ENCODE data around the gene DPM1. TPM values are rescaled to one million over a fixed set of nuclear protein-coding genes. Genes with fewer than 3 reads are reported as not detected.

DPM1 gene
- total RNA-seq: 10 to 100 TPM in 3 of 4 donors, 1 to 10 TPM in 1; 3.2 to 42.9 (median 38.4) TPM

DNA sequence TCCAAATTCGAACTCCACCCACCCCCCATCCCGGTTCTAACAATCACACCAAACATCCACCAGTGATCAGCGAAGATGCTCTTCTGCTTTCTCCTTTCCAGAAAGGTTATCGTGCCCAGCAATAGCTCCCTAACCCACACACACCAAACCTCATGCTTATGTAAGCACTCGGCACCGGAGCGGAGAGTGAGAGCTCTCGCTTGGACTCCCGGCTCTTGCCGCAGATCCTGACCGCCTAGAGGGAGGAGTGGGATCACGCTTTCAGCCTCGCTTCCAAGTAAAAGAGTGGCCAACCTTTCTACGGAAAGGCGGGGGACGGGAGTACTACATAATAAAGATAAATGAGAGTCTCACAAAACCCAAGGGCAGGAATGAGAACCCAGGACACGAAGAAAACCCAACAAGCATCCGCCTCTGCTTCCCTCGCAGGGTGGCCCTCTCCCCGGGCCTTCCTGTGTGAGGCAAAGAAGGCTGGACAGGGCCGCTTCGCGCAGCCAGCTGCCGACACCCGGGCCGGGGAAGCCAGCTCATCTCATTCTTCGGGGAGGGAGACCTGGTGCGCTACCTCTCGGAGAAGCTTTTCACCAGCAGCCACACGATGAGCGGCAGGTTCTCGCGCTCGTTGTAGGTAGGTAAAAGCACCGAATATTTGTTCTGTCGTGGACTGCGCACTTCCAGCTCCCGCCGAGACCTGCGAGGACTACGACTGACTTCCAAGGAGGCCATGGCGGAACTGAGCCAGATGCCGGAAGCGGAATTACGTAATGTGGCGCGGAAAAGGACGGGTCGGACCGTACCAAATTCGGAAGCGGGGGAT is at the start of gene DPM1:
DPM1 (minus strand) TSS at position 735 of the 817 bp plus-strand sequence; CDS start at position 726, 9 bp downstream.
- in situ Hi-C loops (cut with MboI; ENCODE audit: low pct_ligation_motif_present in 1 of 4, low pct_unique_long_range_greater_than_20kb in 1 of 4, low sequenced_read_pairs in 3 of 4) (no loop called here), intact Hi-C loops (cut with DNase I; ENCODE audit: low total_unique reads) (no loop called here)
- DNase-seq: peak; percentile 90
- peak within 1 kb of the TSS; percentile 60 to 92 (median 82) for H3K4me3 ChIP-seq
- TF ChIP-seq, protein P1, sequence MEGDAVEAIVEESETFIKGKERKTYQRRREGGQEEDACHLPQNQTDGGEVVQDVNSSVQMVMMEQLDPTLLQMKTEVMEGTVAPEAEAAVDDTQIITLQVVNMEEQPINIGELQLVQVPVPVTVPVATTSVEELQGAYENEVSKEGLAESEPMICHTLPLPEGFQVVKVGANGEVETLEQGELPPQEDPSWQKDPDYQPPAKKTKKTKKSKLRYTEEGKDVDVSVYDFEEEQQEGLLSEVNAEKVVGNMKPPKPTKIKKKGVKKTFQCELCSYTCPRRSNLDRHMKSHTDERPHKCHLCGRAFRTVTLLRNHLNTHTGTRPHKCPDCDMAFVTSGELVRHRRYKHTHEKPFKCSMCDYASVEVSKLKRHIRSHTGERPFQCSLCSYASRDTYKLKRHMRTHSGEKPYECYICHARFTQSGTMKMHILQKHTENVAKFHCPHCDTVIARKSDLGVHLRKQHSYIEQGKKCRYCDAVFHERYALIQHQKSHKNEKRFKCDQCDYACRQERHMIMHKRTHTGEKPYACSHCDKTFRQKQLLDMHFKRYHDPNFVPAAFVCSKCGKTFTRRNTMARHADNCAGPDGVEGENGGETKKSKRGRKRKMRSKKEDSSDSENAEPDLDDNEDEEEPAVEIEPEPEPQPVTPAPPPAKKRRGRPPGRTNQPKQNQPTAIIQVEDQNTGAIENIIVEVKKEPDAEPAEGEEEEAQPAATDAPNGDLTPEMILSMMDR (IDR thresholded peaks at IDR 0.05): no peak
- TF ChIP-seq POLR2AphosphoS5 (IDR thresholded peaks at IDR 0.05) (peak; percentile 94 to 98 (median 97)), POLR2A (IDR thresholded peaks at IDR 0.05) (peak; percentile 94)
- H3K4me1 ChIP-seq: peaks cover 10 to 39% (median 28%) of the 10 kb centered on the region in 4 donors
- no peaks in the 10 kb centered on the region for H3K9me3 ChIP-seq
- no peaks in the 10 kb centered on the region for H3K27me3 ChIP-seq
- 1% methylated on average over 11 to 49 of the region's 52 CpGs for WGBS, 2 donors (ENCODE audit: low coverage in 1 of 2)
- peak within 1 kb of the TSS; percentile 83 to 93 (median 90) for H3K27ac ChIP-seq
- H3K36me3 ChIP-seq: peaks cover 0 to 13% (median 5%) of the 10 kb centered on the region in 4 donors

DNA sequence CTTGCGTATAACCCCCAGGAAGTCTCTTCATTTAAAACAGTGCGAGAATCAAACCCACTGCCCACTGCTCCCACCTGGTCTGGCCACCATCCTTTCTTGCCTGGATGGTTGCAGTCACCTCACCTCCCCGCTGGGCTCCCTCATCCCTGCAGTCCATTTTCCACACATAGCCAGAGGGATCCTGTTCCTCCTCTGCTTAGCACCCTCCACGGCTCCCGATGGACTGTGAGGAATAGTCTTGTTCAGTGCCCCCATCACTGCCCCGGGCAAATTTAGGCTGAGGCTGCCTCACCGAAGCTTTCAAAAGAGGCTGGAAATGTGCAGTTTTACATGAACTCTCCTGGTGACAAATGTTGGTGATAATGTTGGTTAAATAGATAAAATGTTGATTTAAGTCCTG is 46.9 kb upstream of the DPM1 start:
- 93 to 100% methylated on average over 1 to 7 of the region's 7 CpGs for WGBS, 2 donors (ENCODE audit: low coverage in 1 of 2)
- no peak for DNase-seq
- no peaks in the 10 kb centered on the region for H3K9me3 ChIP-seq

DNA sequence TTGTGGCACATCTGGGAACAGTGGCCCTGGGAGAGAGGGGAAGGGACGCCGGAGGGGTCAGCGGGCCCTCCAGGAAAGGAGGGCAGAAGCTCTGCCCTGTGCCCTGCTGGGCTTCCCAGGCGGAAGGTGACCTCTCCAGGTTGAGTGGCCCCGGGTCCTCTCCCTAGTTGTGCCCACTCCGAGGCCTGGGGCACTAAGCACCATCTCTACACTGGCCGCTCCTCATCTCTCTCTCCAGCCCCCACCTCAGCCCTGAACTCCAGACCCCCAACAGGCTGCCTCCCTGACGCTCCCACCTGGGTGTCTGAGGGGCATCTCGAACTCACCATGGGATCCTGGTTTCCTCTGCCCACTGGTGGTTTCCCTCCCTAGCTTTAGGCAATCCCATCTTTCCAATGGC is 46.4 kb upstream of the DPM1 start:
- in situ Hi-C loops (cut with MboI; ENCODE audit: low pct_ligation_motif_present in 1 of 4, low pct_unique_long_range_greater_than_20kb in 1 of 4, low sequenced_read_pairs in 3 of 4): no loop called here
- intact Hi-C loops (cut with DNase I; ENCODE audit: low total_unique reads): no loop called here
- TF ChIP-seq, protein P1 (IDR thresholded peaks at IDR 0.05): no peak
- no peak for TF ChIP-seq POLR2A (IDR thresholded peaks at IDR 0.05)
- no peak for TF ChIP-seq EP300 (IDR thresholded peaks at IDR 0.05; ENCODE audit: low read depth)
- no peak for TF ChIP-seq POLR2AphosphoS5 (IDR thresholded peaks at IDR 0.05)
- H3K27me3 ChIP-seq: no peaks in the 10 kb centered on the region
- WGBS, 2 donors (ENCODE audit: low coverage in 1 of 2): 92% methylated on average over 9 of the region's 9 CpGs; no CpG with 5 or more reads in 1 of the 2 donors
- peaks cover 0 to 9% (median 0%) of the 10 kb centered on the region in 4 donors for H3K4me1 ChIP-seq
- no peak overlapping the region for H3K4me3 ChIP-seq
- no peaks in the 10 kb centered on the region for H3K9me3 ChIP-seq
- no peaks in the 10 kb centered on the region for H3K36me3 ChIP-seq
- no peak overlapping the region for H3K27ac ChIP-seq
- no peak for DNase-seq

More for the DNA sequence above, 46.9 kb upstream of the DPM1 start:
- Histone ChIP-seq H3K4me3 (no peak overlapping the region), H3K27ac (no peak overlapping the region), H3K4me1 (peaks cover 0 to 9% (median 0%) of the 10 kb centered on the region in 4 donors), H3K27me3 (no peaks in the 10 kb centered on the region), H3K36me3 (no peaks in the 10 kb centered on the region)
- intact Hi-C loops (cut with DNase I; ENCODE audit: low total_unique reads): no loop called here
- TF ChIP-seq, protein P1 (IDR thresholded peaks at IDR 0.05): no peak
- TF ChIP-seq POLR2AphosphoS5 (IDR thresholded peaks at IDR 0.05): no peak
- no peak for TF ChIP-seq EP300 (IDR thresholded peaks at IDR 0.05; ENCODE audit: low read depth)
- no peak for TF ChIP-seq POLR2A (IDR thresholded peaks at IDR 0.05)
- in situ Hi-C loops (cut with MboI; ENCODE audit: low pct_ligation_motif_present in 1 of 4, low pct_unique_long_range_greater_than_20kb in 1 of 4, low sequenced_read_pairs in 3 of 4): no loop called here

DNA sequence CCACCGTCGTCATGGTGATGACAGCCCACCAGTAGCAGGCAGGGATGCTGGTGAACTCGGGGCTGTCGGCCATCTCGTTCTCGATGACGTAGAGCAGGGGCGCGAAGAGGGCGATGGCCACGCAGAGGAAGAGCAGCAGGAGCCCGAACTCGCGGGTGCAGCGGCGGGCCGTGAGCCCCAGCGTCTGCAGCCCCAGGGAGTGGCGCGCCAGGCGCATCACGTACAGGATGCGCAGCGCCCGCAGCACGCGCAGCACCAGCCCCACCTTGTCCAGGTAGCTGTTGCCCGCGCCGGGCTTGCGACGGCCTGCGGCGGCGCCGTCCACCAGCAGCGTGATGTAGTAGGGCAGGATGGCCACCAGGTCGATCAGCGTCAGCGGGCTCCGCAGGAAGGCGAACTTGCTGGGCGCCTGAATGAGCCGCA is 46.0 kb upstream of the DPM1 start:
- 96% methylated on average over 14 of the region's 44 CpGs; no CpG with 5 or more reads in 1 of the 2 donors for WGBS, 2 donors (ENCODE audit: low coverage in 1 of 2)
- no peaks in the 10 kb centered on the region for H3K9me3 ChIP-seq
- TF ChIP-seq EP300 (IDR thresholded peaks at IDR 0.05; ENCODE audit: low read depth): no peak
- H3K36me3 ChIP-seq: no peaks in the 10 kb centered on the region
- in situ Hi-C loops (cut with MboI; ENCODE audit: low pct_ligation_motif_present in 1 of 4, low pct_unique_long_range_greater_than_20kb in 1 of 4, low sequenced_read_pairs in 3 of 4) (no loop called here), intact Hi-C loops (cut with DNase I; ENCODE audit: low total_unique reads) (no loop called here)
- peaks cover 0 to 9% (median 0%) of the 10 kb centered on the region in 4 donors for H3K4me1 ChIP-seq
- H3K27ac ChIP-seq: no peak overlapping the region
- no peak for DNase-seq
- no peak overlapping the region for H3K4me3 ChIP-seq
- no peaks in the 10 kb centered on the region for H3K27me3 ChIP-seq
